Progenitor cell of endocrine pancreas (in vitro differentiated cells): ENCODE results near the gene NRXN3. TPM values are rescaled to one million over a fixed set of nuclear protein-coding genes. Genes with fewer than 3 reads are reported as not detected.
"Not testable (repeated sequence)": the region's sequence is repeated elsewhere in the genome, so short reads cannot be mapped to it uniquely, and the experiment has no call there.

Experiments
- DNase-seq: peaks from one replicate; pipeline ENCODE4 v3.0.0; 2021; ENCODE audit warnings: low spot score; ENCODE audit not compliant: unreplicated experiment
- H3K27ac Mint-ChIP-seq: 2 replicates; pipeline ENCODE4 v1.8.0; 2021; ENCODE audit warnings: mild to moderate bottlenecking, moderate library complexity, mixed read lengths
- H3K27me3 Mint-ChIP-seq: 2 replicates; pipeline ENCODE4 v1.8.0; 2021; ENCODE audit warnings: mixed read lengths
- H3K36me3 Mint-ChIP-seq: 2 replicates; pipeline ENCODE4 v1.8.0; 2022; ENCODE audit warnings: mixed read lengths; ENCODE audit not compliant: insufficient read depth
- H3K4me1 Mint-ChIP-seq: 2 replicates; pipeline ENCODE4 v1.8.0; 2021; ENCODE audit warnings: low read depth, mixed read lengths
- H3K4me3 Mint-ChIP-seq: 2 replicates; pipeline ENCODE4 v1.8.0; 2021; ENCODE audit warnings: low read depth, mild to moderate bottlenecking, moderate library complexity, mixed read lengths
- H3K9me3 Mint-ChIP-seq: 2 replicates; pipeline ENCODE4 v1.8.0; 2021; ENCODE audit warnings: low read depth, mixed read lengths
- total RNA-seq: library from RNA; stranded (reverse); gene quantifications from 2 replicates; pipeline ENCODE4 v1.2.1, GENCODE V29; 2021
- TF ChIP-seq, protein P1 (sequence below): fragments of 200-600 bp; sonication (generic); IDR thresholded peaks from one replicate; pipeline ENCODE4 v1.5.0; 2021; ENCODE audit warnings: antibody characterized with exemption, mild to moderate bottlenecking; ENCODE audit not compliant: unreplicated experiment

Gene NRXN3
- total RNA-seq, 1 donor from 2014 or later: 22.1 TPM

- Mint-ChIP-seq H3K4me3 (no peak overlapping the region), H3K9me3 (no peaks in the 10 kb centered on the region), H3K36me3 (no peaks in the 10 kb centered on the region), H3K4me1 (peaks cover 2% of the 10 kb centered on the region), H3K27ac (no peak overlapping the region), H3K27me3 (peaks cover 8% of the 10 kb centered on the region)
- TF ChIP-seq, protein P1, sequence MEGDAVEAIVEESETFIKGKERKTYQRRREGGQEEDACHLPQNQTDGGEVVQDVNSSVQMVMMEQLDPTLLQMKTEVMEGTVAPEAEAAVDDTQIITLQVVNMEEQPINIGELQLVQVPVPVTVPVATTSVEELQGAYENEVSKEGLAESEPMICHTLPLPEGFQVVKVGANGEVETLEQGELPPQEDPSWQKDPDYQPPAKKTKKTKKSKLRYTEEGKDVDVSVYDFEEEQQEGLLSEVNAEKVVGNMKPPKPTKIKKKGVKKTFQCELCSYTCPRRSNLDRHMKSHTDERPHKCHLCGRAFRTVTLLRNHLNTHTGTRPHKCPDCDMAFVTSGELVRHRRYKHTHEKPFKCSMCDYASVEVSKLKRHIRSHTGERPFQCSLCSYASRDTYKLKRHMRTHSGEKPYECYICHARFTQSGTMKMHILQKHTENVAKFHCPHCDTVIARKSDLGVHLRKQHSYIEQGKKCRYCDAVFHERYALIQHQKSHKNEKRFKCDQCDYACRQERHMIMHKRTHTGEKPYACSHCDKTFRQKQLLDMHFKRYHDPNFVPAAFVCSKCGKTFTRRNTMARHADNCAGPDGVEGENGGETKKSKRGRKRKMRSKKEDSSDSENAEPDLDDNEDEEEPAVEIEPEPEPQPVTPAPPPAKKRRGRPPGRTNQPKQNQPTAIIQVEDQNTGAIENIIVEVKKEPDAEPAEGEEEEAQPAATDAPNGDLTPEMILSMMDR: no peak
- no peak for DNase-seq
Observed at GRCh38 chr14:78534141-78534540, 364.0 kb downstream of the NRXN3 start.

- DNase-seq: no peak
- Mint-ChIP-seq H3K36me3 (no peaks in the 10 kb centered on the region), H3K27ac (no peak overlapping the region), H3K4me3 (no peak overlapping the region), H3K9me3 (no peaks in the 10 kb centered on the region), H3K27me3 (peaks cover 8% of the 10 kb centered on the region), H3K4me1 (peaks cover 2% of the 10 kb centered on the region)
- TF ChIP-seq, protein P1: no peak
Observed at GRCh38 chr14:78535041-78535440, 364.9 kb downstream of the NRXN3 start.

DNA sequence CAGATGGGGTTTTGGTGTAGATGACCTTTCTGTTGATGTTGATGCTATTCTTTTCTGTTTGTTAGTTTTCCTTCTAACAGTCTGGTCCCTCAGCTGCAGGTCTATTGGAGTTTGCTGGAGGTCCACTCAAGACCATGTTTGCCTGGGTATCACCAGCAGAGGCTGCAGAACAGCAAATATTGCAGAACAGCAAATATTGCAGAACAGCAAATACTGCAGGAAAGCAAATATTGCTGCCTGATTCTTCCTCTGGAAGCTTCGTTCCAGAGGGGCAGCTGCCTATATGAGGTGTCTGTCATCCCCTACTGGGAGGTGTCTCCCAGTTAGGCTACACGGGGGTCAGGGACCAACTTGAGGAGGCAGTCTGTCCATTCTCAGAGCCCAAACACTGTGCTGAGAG is 371.6 kb downstream of the NRXN3 start:
- not testable (repeated sequence) for H3K36me3 Mint-ChIP-seq, DNase-seq, H3K4me1 Mint-ChIP-seq, H3K9me3 Mint-ChIP-seq, H3K4me3 Mint-ChIP-seq, H3K27ac Mint-ChIP-seq, H3K27me3 Mint-ChIP-seq

DNA sequence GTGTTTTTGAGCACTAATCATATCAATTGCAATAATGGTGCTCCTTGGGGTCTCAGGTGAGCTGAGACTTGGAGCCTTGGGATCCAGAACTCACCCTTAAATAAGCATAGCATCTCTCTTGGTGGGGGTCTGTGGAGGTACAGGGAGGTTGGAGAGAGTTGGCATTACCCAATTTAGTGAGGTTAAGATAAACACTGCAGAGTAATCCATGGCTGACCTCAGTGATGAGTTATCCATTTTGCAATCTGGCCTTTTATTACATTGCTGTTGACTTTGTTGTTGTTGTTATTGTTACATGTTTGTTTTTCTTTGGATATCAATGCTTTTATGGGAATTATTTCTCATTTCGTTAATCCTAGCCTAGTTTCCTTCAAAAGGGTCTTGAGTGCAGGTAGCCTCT is 373.3 kb downstream of the NRXN3 start:
- DNase-seq: no peak
- no peaks in the 10 kb centered on the region for H3K4me1 Mint-ChIP-seq
- peaks cover 6% of the 10 kb centered on the region for H3K27me3 Mint-ChIP-seq

DNA sequence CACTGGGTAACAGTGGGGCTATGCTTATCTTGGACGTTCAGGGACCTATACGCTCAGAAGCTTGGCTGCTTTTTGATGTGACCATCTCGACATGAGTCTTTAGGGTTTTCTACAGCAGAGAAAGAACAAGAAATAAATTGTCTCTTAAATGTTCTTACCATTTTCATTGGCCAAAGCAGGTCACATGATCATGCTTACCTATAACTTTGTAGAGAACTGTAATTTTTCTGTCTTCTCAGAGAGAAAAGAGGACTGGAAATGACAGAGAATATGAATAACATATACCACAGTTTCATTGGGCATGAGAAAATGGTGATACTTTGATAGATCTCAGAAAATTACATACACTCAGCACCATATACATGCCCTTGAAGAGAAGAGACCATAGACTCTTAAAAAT is 390.9 kb downstream of the NRXN3 start:
- Mint-ChIP-seq H3K4me1 (no peaks in the 10 kb centered on the region), H3K9me3 (no peaks in the 10 kb centered on the region), H3K27ac (no peak overlapping the region)

More for the DNA sequence above, 373.3 kb downstream of the NRXN3 start:
- Mint-ChIP-seq H3K27ac (no peak overlapping the region), H3K9me3 (no peaks in the 10 kb centered on the region), H3K36me3 (no peaks in the 10 kb centered on the region), H3K4me3 (no peak overlapping the region)
- TF ChIP-seq, protein P1: no peak

More for the DNA sequence above, 390.9 kb downstream of the NRXN3 start:
- DNase-seq: no peak
- H3K36me3 Mint-ChIP-seq: no peaks in the 10 kb centered on the region
- peaks cover 22% of the 10 kb centered on the region for H3K27me3 Mint-ChIP-seq
- TF ChIP-seq, protein P1: no peak
- no peak overlapping the region for H3K4me3 Mint-ChIP-seq
